ENCODE measurements around the gene MYO15B.

- TF ChIP-seq, protein P1, sequence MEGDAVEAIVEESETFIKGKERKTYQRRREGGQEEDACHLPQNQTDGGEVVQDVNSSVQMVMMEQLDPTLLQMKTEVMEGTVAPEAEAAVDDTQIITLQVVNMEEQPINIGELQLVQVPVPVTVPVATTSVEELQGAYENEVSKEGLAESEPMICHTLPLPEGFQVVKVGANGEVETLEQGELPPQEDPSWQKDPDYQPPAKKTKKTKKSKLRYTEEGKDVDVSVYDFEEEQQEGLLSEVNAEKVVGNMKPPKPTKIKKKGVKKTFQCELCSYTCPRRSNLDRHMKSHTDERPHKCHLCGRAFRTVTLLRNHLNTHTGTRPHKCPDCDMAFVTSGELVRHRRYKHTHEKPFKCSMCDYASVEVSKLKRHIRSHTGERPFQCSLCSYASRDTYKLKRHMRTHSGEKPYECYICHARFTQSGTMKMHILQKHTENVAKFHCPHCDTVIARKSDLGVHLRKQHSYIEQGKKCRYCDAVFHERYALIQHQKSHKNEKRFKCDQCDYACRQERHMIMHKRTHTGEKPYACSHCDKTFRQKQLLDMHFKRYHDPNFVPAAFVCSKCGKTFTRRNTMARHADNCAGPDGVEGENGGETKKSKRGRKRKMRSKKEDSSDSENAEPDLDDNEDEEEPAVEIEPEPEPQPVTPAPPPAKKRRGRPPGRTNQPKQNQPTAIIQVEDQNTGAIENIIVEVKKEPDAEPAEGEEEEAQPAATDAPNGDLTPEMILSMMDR (IDR thresholded peaks at IDR 0.05 in 4 of 5, conservative IDR thresholded peaks at IDR 0.05 in 1 of 5): peak; percentile 90 to 98 (median 96)
- peak in 1 of 2 donors; percentile 8 for TF ChIP-seq POLR2A (IDR thresholded peaks at IDR 0.05)
These were observed 45.4 kb downstream of the MYO15B start, which contains the start of gene SMIM5 for GRCh38 chr17:75632863-75633485.
